ENCODE measurements around the gene LHFPL4.
"Not testable (repeated sequence)": the region's sequence is repeated elsewhere in the genome, so short reads cannot be mapped to it uniquely, and the experiment has no call there.

The LHFPL4 gene

GRCh38 chr3:9536212-9536611 is 17.4 kb downstream of the LHFPL4 start:
- no peak for DNase-seq (ENCODE audit: low read depth in 3 of 3)

- no peak for DNase-seq (ENCODE audit: low read depth in 3 of 3)
Measured at GRCh38 chr3:9534429-9534828, 19.2 kb downstream of the LHFPL4 start.

GRCh38 chr3:9525078-9525477 is 28.5 kb downstream of the LHFPL4 start:
- no peak for DNase-seq (ENCODE audit: low read depth in 3 of 3)

- DNase-seq (ENCODE audit: low read depth in 3 of 3), result no peak
Measured at GRCh38 chr3:9514956-9515355, 38.7 kb downstream of the LHFPL4 start.

- no peak for DNase-seq (ENCODE audit: low read depth in 3 of 3)
Measured at GRCh38 chr3:9514306-9514705, 39.3 kb downstream of the LHFPL4 start.

- DNase-seq (ENCODE audit: low read depth in 3 of 3), result no peak
Measured at GRCh38 chr3:9512456-9513045, 41.1 kb downstream of the LHFPL4 start.

GRCh38 chr3:9508781-9509180 is 44.8 kb downstream of the LHFPL4 start:
- DNase-seq (ENCODE audit: low read depth in 3 of 3), result no peak

- no peak for DNase-seq (ENCODE audit: low read depth in 3 of 3)
Measured at GRCh38 chr3:9507586-9508578, 45.7 kb downstream of the LHFPL4 start.

GRCh38 chr3:9503283-9503682 is 50.3 kb downstream of the LHFPL4 start:
- peak; percentile 52 to 67 (median 52) for DNase-seq (ENCODE audit: low read depth in 3 of 3)

GRCh38 chr3:9501226-9501625 is 52.4 kb downstream of the LHFPL4 start:
- DNase-seq (ENCODE audit: low read depth in 3 of 3), result no peak

- peak; percentile 48 to 71 (median 52) for DNase-seq (ENCODE audit: low read depth in 3 of 3)
Measured at GRCh38 chr3:9500108-9501050, 53.2 kb downstream of the LHFPL4 start.

GRCh38 chr3:9499455-9500107 is 54.0 kb downstream of the LHFPL4 start:
- no peak for DNase-seq (ENCODE audit: low read depth in 3 of 3)

GRCh38 chr3:9498781-9499180 is 54.8 kb downstream of the LHFPL4 start:
- no peak for DNase-seq (ENCODE audit: low read depth in 3 of 3)

GRCh38 chr3:9497821-9498565 is 55.6 kb downstream of the LHFPL4 start:
- DNase-seq (ENCODE audit: low read depth in 3 of 3), result no peak

GRCh38 chr3:9496893-9497292 is 56.7 kb downstream of the LHFPL4 start:
- no peak for DNase-seq (ENCODE audit: low read depth in 3 of 3)

- not testable (repeated sequence) for DNase-seq (ENCODE audit: low read depth in 3 of 3)
Measured at GRCh38 chr3:9494036-9494435, 59.6 kb downstream of the LHFPL4 start.

GRCh38 chr3:9491506-9491905 is 62.1 kb downstream of the LHFPL4 start:
- no peak for DNase-seq (ENCODE audit: low read depth in 3 of 3)

GRCh38 chr3:9485248-9485647 is 68.4 kb downstream of the LHFPL4 start:
- no peak for DNase-seq (ENCODE audit: low read depth in 3 of 3)

- no peak for DNase-seq (ENCODE audit: low read depth in 3 of 3)
Measured at GRCh38 chr3:9480265-9480664, 73.4 kb downstream of the LHFPL4 start.

GRCh38 chr3:9476935-9477334 is 76.7 kb downstream of the LHFPL4 start:
- DNase-seq (ENCODE audit: low read depth in 3 of 3), result no peak

- no peak for DNase-seq (ENCODE audit: low read depth in 3 of 3)
Measured at GRCh38 chr3:9474482-9474881, 79.1 kb downstream of the LHFPL4 start.
